Spleen (tissue), 7 donors: Measurements from ENCODE around the gene RETREG1.

Experiments
- POLR2AphosphoS5 ChIP-seq, 3 donors: sonication (generic); formaldehyde crosslinking; IDR thresholded peaks; one replicate each; pipeline ENCODE4 v1.5.1; 2017; ENCODE audit warnings: antibody characterized with exemption in 3 of 3
- TF ChIP-seq, protein P1 (sequence below), 11 experiments: fragments of 200-600 bp in 7 of 11; fragments of 450-650 bp in 4 of 11; sonication (generic) in 4 of 11; IDR thresholded peaks in 8 of 11; conservative IDR thresholded peaks in 3 of 11; 1 replicate in 7 of 11; 2 replicates in 4 of 11; pipeline versions ENCODE4 v1.4.0 to v1.8.0; 2016 to 2021; ENCODE audit warnings: antibody characterized with exemption in 11 of 11, inconsistent platforms in 4 of 11, mild to moderate bottlenecking in 1 of 11
- donor health status: DM: no; HTN: no; CAD: no; lungs with moderate emphysema.
- donor health status: DM: no; HTN: no; CAD: no.
- donor health status: DM: no; HTN: no; CAD: no.

GRCh38 chr5:16480144-16480543, 136.7 kb downstream of the RETREG1 start:
- TF ChIP-seq, protein P1, sequence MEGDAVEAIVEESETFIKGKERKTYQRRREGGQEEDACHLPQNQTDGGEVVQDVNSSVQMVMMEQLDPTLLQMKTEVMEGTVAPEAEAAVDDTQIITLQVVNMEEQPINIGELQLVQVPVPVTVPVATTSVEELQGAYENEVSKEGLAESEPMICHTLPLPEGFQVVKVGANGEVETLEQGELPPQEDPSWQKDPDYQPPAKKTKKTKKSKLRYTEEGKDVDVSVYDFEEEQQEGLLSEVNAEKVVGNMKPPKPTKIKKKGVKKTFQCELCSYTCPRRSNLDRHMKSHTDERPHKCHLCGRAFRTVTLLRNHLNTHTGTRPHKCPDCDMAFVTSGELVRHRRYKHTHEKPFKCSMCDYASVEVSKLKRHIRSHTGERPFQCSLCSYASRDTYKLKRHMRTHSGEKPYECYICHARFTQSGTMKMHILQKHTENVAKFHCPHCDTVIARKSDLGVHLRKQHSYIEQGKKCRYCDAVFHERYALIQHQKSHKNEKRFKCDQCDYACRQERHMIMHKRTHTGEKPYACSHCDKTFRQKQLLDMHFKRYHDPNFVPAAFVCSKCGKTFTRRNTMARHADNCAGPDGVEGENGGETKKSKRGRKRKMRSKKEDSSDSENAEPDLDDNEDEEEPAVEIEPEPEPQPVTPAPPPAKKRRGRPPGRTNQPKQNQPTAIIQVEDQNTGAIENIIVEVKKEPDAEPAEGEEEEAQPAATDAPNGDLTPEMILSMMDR (IDR thresholded peaks at IDR 0.05 in 8 of 11, conservative IDR thresholded peaks at IDR 0.05 in 3 of 11), result no peak
- TF ChIP-seq POLR2AphosphoS5 (IDR thresholded peaks at IDR 0.05), result no peak
